ENCODE measurements around the gene CD209. TPM values are rescaled to one million over a fixed set of nuclear protein-coding genes. Genes with fewer than 3 reads are reported as not detected.

The CD209 gene
- total and polyA plus RNA-seq, 12 donors, result 0.67 to 50.6 (median 14.8) TPM

DNA sequence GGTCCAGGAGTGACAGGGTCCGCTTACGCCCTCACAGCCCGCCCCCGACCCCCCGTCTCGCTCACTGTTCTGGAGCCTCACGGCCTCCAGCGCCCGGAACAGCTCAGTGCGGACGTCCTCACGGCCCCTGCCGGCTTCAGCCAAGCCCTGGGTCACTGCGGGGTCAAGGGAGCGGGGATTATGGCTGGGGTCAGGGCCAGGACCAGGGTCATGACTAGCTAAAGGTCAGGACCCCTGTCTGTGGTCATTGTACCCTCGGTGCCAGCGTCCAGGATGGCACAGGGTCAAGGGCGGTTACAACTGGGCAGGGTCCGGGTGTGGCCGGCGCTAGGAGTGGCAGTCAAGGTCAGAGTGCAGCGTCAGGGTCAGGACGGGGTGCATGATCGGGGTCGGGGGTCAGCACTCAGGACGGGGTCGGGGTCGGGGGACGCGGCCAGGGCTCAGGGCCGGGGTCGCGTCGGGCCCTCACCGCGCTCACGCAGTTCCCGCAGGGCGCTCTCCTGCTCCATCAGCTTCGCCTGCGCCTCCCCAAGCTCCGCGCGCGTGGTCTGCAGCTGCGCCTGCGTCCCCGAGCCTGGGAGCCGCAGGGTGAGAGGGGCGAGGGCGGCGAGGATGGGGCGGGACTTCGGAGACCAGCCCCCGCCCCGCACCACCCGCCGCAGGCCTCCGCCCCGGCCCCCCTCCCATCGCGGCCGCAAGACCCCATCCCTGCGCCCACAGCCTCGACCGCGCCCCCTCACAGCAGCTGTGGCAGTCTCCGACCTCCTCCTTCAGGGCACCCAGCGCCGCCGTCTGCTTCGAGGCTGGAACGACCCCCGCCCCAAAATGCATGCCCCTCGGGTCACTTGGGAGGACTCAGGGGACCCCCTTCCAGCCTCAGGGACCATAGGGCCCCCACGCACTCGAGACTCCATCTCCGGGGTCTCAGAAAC is 16.8 kb downstream of the CD209 start:
- Histone ChIP-seq H3K36me3 (replicated peaks in 1 of 2) (no peaks in the 10 kb centered on the region), H3K9me3 (replicated peaks in 1 of 3) (no peaks in the 10 kb centered on the region), H3K4me3 (no peak overlapping the region), H3K27ac (no peak overlapping the region), H3K4me1 (replicated peaks in 1 of 2) (peaks cover 0 to 5% of the 10 kb centered on the region in 2 donors), H3K27me3 (peaks cover 36% of the 10 kb centered on the region)
- DNase-seq, result no peak
- intact Hi-C loops (cut with DNase I), result no loop called here
- no peak for TF ChIP-seq POLR2A (IDR thresholded peaks at IDR 0.05)
- TF ChIP-seq, protein P1, sequence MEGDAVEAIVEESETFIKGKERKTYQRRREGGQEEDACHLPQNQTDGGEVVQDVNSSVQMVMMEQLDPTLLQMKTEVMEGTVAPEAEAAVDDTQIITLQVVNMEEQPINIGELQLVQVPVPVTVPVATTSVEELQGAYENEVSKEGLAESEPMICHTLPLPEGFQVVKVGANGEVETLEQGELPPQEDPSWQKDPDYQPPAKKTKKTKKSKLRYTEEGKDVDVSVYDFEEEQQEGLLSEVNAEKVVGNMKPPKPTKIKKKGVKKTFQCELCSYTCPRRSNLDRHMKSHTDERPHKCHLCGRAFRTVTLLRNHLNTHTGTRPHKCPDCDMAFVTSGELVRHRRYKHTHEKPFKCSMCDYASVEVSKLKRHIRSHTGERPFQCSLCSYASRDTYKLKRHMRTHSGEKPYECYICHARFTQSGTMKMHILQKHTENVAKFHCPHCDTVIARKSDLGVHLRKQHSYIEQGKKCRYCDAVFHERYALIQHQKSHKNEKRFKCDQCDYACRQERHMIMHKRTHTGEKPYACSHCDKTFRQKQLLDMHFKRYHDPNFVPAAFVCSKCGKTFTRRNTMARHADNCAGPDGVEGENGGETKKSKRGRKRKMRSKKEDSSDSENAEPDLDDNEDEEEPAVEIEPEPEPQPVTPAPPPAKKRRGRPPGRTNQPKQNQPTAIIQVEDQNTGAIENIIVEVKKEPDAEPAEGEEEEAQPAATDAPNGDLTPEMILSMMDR (IDR thresholded peaks at IDR 0.05), result no peak
- 3 to 4% (median 4%) methylated on average over 12 to 78 of the region's 78 CpGs for WGBS, 4 donors

DNA sequence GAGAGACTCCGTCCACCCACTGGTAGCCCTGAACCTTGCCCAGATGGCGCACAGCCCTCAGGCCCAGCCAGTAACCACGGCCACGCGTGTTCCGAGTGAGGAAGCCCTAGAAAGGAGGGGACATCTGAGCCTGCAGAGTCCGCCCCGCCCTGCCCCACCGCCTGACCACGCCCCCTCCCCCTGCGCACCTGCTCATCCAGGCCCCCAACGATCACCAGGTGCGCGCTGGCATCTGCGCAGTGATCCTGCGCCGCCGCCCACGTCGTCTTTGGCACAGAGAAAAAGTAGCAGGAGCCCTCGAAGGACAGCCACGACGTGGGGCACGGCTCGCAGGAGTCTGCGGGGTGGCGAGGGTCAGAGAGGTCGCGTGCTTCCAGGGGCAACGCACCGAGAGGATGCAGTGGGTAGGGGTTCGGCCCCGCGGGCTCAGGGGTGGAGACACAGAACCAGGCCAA is 17.5 kb downstream of the CD209 start:
- no peak for DNase-seq
- TF ChIP-seq, protein P1 (IDR thresholded peaks at IDR 0.05), result no peak
- no peak for TF ChIP-seq POLR2A (IDR thresholded peaks at IDR 0.05)
- Histone ChIP-seq H3K4me1 (replicated peaks in 1 of 2) (peaks cover 0 to 5% of the 10 kb centered on the region in 2 donors), H3K4me3 (no peak overlapping the region), H3K27me3 (peaks cover 36% of the 10 kb centered on the region), H3K9me3 (replicated peaks in 1 of 3) (no peaks in the 10 kb centered on the region), H3K27ac (no peak overlapping the region), H3K36me3 (replicated peaks in 1 of 2) (no peaks in the 10 kb centered on the region)
- 4 to 10% (median 6%) methylated on average over 5 to 34 of the region's 34 CpGs for WGBS, 4 donors
- intact Hi-C loops (cut with DNase I), result no loop called here

DNA sequence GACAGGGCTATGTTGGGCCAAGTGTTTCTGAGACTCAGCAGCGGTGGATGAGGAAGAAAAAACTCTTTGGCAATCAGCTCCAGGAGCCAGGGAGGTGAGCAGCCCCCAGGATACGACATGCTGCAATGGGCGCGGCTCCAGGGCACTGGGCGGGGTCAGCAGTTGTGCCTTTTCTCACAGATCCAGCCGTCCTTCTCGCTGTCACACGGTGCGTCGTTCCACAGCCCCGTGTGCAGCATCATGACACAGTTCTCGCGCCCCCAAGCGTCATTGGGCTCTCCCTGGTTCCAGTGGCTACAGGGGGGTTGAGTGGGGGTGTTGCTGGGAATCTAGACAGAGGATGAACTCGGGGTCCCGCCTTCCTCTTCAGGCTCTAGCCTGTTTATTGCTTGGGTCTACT is 18.1 kb downstream of the CD209 start:
- Histone ChIP-seq H3K9me3 (replicated peaks in 1 of 3) (no peaks in the 10 kb centered on the region), H3K4me1 (replicated peaks in 1 of 2) (peaks cover 0 to 5% of the 10 kb centered on the region in 2 donors), H3K27ac (no peak overlapping the region), H3K27me3 (peaks cover 36% of the 10 kb centered on the region), H3K36me3 (replicated peaks in 1 of 2) (no peaks in the 10 kb centered on the region), H3K4me3 (no peak overlapping the region)
- no peak for TF ChIP-seq POLR2A (IDR thresholded peaks at IDR 0.05)
- TF ChIP-seq, protein P1 (IDR thresholded peaks at IDR 0.05), result no peak
- intact Hi-C loops (cut with DNase I), result no loop called here
- DNase-seq, result no peak
- WGBS, 4 donors, result 12 to 40% (median 22%) methylated on average over 2 to 16 of the region's 16 CpGs

DNA sequence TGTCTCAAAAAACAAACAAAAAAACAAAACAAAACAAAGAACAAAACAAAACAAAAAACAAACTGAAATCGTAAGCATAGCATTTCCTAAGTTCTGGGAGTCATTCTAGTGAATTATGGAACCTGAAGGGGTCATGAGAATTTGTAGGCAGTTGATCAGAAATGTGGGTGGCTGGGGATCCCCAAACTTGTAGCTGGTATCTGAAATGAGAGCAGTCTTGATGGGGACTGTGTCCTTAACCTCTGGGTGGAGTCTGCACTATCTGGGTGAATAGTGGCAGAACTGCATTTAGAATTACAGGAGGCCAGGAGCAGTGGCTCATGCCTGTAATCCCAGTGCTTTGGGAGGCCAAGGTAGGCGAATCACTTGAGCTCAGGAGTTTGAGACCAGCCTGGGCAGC is 21.5 kb downstream of the CD209 start:
- peaks cover 31% of the 10 kb centered on the region for H3K27me3 ChIP-seq
- peaks cover 0 to 5% of the 10 kb centered on the region in 2 donors for H3K4me1 ChIP-seq (replicated peaks in 1 of 2)
- WGBS, 4 donors, result 39 to 65% (median 61%) methylated on average over 2 of the region's 2 CpGs
- H3K4me3 ChIP-seq, result no peak overlapping the region
- DNase-seq, result no peak
- no peak for TF ChIP-seq POLR2A (IDR thresholded peaks at IDR 0.05)
- TF ChIP-seq, protein P1 (IDR thresholded peaks at IDR 0.05), result no peak
- intact Hi-C loops (cut with DNase I), result no loop called here
- H3K9me3 ChIP-seq (replicated peaks in 1 of 3), result no peaks in the 10 kb centered on the region
- H3K27ac ChIP-seq, result no peak overlapping the region
- no peaks in the 10 kb centered on the region for H3K36me3 ChIP-seq (replicated peaks in 1 of 2)
